HG03558 (cell line): ENCODE results near the gene CRLF1.
"Not testable (repeated sequence)": the region's sequence is repeated elsewhere in the genome, so short reads cannot be mapped to it uniquely, and the experiment has no call there.

Experiments used
- ATAC-seq: cut with Tn5 transposase; IDR thresholded peaks from one replicate; pipeline ENCODE4 v1.9.1; 2021; ENCODE audit warnings: moderate number of reproducible peaks; ENCODE audit not compliant: unreplicated experiment; ENCODE audit errors: extremely low read depth

The CRLF1 gene

DNA sequence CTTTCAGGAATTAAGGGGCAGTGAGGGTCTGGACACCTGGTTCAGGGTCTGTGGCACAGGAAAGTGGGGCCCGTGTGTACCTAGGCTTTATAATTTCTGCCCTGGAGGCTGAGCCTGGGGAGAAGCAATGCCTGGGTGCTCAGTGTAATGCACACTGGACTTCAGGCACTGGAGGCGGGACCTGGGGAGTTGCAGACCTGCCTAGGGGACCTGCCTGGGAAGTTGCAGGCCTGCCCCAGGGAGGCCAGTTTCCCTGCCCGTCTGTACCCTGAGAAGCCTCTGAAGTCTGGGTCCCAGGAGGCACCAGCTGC, 3.6 kb upstream of the CRLF1 start:
- no peak for ATAC-seq

DNA sequence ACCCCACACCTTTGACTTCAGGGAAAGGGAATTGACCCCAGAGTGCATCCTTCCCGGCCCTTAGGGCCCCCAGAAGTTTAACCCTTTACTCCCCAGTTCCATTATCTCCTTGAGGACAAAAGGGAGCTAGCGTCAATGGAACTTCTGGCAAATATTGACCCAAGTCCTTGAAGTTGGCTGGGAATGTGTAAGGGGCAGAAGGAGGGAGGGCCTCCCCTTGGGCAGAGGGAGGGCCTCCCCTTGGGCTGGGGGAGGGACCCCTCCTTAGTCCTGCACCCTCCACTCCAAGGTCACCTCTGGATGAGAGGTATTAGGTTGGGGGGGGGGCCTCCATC, 3.1 kb upstream of the CRLF1 start:
- no peak for ATAC-seq

DNA sequence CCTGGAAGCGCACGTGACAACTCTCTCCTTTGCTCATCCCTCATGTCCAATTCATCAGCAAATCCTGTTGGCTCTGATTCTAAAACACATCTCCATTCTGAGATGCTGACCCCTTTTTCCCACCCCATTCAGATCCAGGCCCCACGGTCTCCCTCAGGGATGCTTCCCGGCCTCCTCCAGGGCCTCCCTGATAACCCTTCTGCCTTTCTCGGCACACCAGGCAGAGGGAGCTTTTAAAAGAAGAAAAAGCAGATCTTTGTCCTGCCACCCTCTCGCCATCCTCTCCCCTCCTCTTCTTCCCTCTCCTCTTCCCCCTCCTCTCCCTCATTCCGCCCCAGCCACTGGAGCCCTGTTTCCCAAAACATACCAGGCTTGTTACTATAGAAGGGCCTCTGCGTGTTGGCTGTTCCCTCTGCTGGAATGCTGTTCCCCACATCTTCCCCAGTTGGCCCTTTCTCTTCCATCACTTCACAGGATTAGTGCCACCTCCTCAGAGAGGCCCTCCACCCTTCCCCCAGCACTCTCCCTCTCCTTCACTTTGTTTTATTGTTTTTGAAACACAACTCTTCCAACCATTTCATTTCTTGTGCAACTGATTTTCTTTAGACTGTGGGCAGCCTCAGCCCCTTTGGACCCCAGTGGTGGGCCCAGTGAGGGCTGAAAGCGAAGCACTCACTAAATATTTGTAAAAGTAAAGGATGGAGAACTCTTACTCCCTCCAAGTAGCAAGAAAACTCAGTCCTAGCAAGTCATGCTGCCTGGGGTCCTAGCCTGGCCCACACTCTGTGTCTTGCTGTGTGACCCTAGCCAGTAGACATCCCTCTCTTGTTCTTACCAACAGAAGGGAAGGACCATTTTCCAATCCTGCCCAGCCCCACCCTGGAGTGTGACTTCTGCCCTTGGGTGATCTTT, 2.5 kb upstream of the CRLF1 start:
- ATAC-seq = no peak

DNA sequence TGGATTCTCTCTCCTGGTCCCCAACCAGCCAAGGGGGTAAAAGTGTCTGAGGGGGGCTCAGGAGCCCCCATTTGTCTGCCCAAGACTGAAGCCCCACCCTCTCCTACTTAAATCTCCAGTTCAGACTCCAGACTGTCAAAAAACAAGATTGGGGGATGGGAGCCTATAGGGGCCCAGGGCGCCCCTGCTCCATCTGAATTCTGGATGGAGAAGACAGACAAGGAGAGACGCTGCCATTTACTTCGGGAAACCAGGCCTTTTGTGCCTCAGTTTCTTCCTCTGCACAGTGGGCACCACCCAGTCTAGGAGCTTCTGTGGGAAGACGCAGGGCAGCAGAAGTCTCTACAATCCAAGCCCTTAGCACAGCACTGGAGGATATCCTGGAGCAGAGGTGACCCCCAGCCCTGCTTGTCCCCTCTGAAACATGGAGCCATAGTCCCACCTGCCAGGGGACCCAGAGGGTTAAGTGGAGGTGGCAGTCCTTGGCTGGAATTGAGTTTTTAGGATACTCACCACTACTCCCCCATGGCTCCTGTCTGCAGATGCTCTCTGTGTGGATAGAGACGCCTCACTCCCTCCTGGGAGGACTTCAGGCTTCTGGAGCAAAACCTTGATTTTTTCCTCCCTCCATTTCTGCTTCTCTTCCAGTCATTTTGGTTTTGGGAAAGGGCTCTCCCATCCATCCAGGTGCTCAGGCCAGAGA, 1.7 kb upstream of the CRLF1 start:
- ATAC-seq = no peak

DNA sequence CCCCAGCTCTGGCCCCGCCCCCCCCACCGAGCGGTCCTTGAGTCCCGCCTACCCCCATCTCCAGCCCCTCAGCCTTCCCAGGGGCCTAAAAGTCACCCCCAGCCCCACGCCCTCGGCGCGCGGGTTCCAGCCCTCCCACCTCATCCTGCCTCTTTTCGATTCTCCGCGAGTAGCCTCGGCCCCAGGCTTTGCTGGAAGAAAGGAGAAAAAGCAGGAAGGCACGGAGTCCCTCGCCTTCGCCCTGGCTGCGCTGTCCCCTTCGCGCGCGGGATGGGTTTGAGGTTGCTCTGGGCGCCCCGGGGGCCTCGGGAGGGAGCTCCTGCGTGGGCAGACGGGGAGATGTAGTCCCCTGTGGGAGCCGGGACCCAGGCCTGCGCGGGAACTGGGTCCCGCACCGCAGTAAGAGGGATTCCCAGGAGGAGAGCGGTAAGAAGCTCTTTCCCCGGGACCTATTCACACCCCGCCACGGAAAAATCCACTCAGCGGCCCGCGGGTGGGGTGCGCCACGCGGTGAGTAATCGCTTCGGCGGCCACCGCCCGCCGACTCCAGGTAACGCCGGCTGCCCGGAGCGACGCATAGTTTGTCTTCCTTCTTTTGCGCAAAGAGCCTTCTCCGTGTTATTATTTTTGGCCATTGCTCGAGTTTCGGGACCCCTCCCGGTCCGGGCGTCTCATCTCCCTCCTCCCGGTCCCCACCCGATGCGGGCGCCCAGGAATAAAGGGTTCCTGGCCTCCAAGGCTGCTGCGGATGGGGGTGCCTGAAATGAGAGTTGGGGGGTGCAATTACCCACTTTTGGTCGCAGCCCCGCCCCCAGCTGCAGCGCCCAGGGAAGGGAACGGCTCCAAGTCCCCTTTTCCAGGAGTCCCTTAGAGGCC, 865 bp upstream of the CRLF1 start:
- ATAC-seq = no peak

DNA sequence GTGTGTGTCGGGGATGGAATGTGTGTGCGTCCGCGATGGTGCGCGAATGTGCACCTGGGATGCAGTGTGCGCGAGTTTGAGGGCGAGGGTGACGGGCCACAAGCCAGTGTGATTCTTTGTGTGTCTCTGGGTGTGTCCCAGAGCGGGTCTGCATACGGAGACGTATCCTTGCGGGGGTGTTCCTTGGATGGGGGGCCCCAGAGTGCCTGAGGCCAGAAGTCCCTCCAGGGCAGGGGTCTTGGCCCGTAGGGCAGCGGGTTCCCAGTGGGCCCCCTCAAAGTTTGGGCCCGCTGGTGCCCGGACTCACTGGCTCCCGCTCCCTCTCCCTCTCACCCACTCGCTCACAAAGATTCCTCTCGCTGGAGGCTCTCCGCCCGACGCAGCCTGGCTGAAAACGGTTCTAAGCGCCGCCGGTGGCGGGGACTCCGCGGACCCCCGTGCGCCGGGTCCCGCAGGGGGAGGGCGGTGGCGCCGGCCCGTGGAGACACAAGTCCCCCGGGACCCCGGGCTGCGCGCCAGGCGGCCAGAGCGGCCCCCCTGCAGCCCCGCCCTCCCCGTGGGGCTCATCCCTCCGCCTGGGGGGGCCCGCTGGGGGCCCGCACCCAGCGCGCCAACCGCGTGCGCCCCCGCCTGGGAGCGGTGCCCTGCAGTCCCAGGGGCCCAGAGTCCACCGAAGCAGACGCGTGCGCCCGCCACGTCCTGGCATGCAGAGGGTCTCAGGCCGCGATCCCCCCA, 886 bp downstream of the CRLF1 start:
- no peak for ATAC-seq

DNA sequence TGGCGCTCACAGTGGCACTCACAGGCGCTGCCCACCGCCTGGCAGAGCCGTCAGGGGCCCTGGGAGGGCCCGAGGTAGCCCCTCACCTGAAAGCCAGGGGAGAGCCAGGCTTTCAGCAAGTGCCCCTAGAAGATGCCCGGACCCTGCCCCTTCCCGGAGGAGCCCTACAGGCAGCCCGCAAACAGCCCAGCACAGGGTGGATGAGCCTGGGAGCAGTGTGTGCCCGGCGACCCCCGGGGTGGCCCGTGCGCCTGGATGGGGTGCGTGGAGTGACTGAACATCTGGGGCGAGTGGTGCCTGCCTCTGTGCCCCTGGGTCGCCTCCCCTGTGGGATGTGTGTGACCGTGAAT, 1.4 kb downstream of the CRLF1 start:
- ATAC-seq = no peak

DNA sequence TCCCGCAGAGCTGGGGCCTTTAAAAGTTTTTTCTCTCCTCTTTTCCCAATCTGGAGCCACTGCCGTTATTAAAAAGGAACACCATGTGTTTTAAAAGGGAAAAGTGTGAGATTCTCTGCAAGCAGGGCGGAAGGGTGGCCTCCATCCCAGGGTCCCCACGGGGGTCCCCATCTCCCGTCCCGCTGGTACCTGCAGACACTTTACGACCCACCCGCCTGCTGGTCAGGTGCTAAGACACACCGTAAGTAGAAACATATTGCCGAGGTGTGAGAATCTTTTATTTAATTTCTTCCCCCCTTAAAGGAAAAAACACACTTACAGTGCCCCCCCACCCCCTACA, 1.8 kb downstream of the CRLF1 start:
- ATAC-seq = no peak

DNA sequence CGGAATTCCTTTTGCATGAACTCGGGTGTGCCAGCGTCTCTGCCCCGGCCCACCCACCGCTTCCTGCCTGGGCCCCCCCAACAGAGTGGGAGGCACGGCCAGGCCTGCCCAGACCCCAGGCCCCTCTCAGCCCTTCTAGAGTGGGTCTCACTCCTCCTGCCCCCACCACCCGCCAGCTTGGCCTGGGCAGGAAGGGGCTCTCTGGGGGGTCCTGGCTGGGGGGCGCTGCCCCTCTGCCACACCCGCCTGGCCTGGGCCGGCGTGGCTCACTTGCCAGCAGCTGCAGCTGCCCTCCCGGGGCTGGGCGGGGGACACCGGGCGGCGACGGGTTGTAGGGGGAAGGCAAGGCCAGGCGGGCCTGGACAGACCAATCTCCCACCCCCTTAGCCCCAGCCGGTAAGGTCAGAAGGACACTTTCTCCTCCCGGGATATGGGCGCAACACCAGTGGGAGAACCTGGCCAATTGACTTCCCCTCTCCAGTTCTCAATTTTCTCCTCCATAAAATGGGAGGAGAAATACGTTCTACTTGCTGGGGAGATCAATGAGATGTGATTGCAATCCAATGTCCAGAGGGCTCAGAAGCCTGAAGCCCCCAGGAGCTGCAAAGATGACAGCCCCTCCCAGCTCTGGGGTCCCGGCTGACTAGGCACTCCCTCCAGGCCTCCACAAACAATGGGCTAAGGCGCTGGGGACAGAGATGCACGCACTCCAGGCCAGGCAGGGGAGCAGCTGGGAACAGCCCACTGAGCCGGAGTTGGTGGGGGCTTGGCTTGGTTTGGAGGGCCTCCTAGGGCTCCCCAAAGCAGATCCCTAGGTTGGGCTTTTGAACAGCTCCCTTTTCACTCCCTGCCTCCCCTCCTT, 2.4 kb downstream of the CRLF1 start:
- ATAC-seq = no peak

DNA sequence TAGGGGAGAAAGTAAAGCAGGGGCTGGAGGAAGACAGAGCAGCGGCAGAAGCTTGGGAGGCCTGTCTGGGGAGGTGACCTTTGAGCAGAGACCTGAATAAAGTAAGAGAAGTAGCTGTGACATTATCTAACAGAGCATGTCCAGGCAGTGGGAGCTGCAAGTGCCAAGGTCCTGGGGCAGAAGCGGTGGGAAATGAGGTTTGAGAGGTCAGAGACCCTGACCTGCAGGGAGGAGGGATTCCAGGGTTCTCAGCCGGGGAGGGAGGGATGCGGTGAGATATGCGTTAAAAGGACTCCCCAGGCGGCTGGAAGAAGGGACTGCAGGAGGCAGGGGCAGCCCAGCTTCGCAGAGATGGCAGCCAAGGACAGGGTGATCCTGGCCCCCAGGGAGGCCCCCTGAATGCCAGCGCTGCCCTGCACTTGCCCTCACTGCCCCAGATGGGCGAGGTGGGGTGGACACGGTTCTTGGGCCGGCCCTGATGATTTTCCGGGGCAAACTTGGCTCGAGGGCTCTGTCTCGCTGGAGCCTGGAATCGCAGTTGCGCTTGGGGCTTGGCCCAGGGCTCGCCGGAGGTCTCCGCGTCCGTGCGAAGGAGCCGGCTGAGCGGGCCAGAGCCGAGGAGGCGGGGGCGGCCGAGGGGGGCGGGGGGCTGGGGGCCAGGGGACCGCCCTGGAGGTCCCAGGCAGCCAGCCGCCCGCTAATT, 3.2 kb downstream of the CRLF1 start:
- no peak for ATAC-seq

DNA sequence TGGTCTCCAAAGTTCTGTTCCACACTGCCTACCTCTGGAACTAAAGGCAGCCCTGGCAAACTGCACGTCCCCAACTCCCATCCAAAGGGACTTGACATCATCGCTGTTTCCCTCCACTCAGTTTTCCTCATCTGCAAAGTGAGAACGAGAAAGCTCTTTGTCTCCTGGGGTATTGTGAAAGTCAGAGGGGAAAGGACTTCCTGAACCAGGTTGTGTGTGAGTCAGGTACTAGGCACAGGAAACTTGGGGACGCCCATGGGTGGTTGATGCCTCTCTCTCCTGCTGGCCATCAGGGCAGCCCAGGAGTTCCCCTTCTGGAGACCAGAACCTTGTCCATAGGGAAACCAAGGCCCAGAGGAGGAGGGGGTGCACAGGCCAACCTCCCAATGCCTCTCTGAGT, 4.7 kb downstream of the CRLF1 start:
- ATAC-seq = no peak

DNA sequence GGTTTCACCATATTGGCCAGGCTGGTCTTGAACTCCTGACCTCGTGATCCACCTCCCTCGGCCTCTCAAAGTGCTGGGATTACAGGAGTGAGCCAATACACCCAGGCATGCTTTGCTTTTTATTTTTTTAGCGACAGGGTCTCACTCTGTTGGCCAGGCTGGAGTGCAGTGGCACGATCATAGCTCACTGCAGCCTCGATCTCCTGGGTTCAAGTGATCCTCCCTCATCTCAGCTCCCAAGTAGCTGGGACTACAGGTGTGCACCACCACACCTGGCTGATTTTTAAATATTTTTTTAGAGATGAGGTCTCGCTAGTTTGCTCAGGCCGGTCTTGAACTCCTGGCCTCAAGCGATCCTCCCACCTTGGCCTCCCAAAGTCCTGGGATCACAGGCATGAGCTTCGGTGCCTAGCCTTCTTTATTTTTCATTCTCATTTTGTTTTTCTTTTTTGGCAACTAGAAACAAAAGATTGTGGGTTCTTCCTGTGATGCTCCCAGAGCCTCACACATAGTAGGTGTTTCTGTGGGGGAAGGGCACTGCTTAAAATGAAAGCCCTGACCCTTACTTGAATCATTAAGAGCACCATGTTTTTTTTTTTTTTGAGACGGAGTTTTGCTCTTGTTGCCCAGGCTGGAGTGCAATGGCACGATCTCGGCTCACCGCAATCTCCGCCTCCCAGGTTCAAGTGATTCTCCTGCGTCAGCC, 5.8 kb downstream of the CRLF1 start:
- ATAC-seq = not testable (repeated sequence)

DNA sequence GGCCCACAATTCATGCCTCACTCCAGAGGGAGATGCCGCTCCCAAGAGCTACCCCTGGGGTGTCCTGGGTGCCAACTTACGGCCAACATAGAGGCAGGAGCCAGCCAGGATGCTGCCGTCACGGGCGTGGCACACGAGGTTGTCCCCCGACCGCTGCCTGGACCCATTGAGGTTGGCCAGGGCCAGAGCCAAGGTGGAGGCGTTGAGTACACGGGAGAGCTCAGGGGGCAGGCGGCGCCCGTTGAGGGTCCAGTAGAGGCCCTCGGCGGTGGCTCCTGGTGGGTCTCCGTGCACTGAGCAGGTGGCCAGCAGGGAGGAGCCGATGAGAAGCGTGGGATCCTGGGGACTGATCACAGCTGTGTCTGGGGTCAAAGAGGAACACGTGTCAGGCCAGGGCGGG, 7.1 kb downstream of the CRLF1 start:
- no peak for ATAC-seq

DNA sequence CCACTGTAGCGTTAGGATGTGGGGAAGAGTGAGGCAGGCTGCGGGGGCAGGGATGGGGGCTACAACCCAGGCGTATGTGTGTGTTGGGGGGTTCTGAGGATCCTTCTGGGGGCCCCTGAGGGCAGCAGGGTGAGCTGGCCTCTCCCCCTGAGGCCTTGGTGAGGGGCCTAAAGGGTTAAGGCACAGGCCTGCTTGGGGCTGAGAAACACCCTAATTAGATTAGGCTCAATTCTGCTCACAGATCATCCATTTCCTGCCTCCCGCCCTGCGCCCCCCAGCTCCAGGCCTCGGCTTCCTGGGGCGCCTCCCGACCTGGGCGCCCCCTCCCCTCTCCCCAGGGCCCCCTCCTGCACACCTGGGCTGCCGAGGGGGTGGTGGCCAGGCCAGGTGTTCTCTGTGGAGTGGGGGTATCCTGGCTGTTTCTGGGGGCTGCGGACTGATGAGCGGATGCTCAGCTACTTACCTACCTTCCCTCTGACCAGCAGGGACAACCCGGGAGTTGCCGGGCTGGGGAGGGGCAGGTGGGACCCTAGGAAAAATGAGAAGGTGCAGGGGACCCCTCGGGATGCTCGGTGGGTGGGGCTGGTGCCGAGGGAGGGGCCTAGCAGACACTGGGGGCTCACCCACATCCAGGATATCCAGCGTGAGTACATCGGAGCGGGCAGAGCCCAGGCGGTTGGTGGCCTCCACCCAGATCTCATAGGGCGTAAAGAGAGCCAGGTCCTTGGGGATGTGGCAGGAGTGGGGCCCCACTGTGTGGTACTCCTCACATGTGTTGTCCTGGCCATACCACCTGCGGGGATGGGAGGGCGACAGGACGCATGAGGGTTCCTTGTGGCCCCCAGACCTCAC, 8.6 kb downstream of the CRLF1 start:
- no peak for ATAC-seq

DNA sequence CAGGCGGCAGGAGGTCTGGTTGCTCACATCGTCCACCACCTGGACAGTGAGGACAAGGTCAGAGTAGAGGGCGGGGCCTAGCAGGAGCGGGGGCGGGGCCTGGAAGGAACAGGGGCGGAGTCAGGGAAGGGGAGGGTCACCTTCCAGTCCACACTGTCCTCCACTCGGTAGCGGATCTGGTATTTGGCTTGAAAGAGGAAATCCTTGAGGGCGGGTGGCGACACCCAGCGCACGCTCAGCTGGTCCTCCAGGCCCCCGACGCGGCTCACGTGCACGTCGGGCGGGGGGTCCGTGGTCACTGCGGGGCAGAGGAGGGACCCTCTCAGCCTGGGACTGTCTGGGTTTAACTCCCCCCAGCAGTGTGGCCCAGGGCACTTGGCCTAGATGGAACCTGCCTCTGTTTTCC, 9.8 kb downstream of the CRLF1 start:
- no peak for ATAC-seq

DNA sequence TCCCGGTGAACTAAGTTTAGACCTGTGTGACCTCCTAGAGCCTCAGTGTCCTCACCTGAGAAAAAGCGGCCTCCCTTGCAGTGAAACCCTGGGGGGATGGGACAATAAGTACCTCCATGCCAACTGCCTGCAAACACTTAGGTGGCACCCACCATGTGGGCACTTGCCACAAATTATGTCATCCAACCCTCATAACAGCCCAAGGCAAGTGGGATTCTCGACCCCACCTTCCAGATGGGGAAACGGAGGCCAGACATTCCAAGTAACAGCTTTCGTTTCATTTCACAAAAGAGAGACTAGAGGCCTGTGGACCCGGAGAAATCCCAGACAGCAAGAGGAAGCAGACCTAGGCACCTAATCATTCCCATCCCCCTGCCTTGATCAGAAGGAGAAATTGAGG, 11.1 kb downstream of the CRLF1 start:
- ATAC-seq = no peak

DNA sequence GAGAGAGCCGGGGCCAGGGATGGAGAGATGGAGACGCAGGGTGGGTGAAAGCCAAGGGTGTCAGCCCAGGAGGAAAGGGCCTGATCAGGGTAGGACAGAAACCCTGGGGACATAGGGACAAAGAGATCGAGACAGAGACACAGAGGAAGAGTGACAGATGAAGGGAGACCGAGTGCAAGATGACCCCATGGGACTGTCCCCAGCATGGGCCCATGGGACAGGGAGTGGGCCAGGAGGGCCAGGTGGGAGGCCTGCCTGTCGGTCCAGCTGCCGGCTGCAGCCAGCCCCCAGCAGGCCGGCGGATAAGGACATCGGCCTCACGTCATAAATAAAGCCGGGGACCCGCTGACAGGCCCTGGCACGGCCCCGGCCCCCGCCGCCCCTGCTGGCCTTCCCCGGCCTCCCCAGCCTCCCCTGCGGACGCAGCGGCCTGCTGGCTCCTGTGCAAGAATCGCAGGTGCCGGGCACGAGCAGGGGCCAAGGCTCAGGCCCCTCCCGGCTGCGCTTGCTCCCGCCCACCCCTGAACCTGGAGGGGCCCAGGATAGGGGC, 11.7 kb downstream of the CRLF1 start:
- ATAC-seq = no peak
